MM.1S (cell line): ENCODE results near the gene DIP2B.

ENCODE experiments used
- EZH2phosphoT487 ChIP-seq: fragments of 300-600 bp; sonication (generic); IDR thresholded peaks from 2 replicates; pipeline ENCODE4 v1.6.1; 2018; ENCODE audit warnings: antibody characterized with exemption, low read length
- TF ChIP-seq, protein P1 (sequence below): fragments of 300-600 bp; sonication (generic); IDR thresholded peaks from 2 replicates; pipeline ENCODE4 v1.5.1; 2016; ENCODE audit warnings: antibody characterized with exemption, low read length, mixed read lengths

DNA sequence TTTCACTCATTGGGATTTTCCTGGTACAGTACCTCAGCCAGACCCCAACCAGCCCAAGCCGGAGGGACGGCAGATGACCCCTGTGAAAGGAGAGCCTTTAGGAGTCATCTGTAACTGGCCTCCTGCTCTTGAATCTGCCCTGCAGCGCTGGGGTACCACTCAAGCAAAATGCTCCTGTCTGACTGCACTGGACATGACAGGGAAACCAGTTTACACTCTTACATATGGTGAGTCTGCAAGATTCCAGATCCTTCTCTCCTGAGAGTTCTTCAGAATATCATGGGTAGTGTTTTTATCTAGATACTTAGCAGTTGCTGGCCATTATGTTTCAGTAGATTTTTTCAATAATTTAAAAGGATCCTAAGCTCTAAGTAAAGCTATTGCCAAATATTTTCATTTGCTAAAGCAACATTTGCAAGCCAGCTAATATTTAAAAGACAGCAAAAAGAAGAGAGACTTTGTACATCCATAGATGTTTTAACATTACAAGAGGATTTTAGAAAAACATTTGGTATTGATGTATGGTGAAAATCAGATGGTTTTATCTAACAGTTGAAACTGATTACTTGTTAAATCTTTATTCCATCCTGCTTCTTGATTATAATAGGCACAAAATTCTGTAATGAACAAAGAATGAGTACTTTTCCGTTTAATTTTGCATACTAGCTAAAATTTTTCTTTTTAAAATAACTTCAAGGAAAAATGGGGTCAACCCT lies 174.0 kb downstream of the DIP2B start:
- TF ChIP-seq, protein P1, sequence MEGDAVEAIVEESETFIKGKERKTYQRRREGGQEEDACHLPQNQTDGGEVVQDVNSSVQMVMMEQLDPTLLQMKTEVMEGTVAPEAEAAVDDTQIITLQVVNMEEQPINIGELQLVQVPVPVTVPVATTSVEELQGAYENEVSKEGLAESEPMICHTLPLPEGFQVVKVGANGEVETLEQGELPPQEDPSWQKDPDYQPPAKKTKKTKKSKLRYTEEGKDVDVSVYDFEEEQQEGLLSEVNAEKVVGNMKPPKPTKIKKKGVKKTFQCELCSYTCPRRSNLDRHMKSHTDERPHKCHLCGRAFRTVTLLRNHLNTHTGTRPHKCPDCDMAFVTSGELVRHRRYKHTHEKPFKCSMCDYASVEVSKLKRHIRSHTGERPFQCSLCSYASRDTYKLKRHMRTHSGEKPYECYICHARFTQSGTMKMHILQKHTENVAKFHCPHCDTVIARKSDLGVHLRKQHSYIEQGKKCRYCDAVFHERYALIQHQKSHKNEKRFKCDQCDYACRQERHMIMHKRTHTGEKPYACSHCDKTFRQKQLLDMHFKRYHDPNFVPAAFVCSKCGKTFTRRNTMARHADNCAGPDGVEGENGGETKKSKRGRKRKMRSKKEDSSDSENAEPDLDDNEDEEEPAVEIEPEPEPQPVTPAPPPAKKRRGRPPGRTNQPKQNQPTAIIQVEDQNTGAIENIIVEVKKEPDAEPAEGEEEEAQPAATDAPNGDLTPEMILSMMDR: no peak
- no peak for TF ChIP-seq EZH2phosphoT487
